ENCODE results near the gene ZBTB4. TPM values are rescaled to one million over a fixed set of nuclear protein-coding genes. Genes with fewer than 3 reads are reported as not detected.
A peak's percentile ranks its signal among the peaks of the same experiment; 100 is the strongest.
"Not testable (repeated sequence)": the region's sequence is repeated elsewhere in the genome, so short reads cannot be mapped to it uniquely, and the experiment has no call there.

ZBTB4 gene
- total RNA-seq, 4 donors from 2014 or later: 22.7 to 116 (median 39.2) TPM

- DNase-seq: no peak
- intact Hi-C loops (cut with DNase I; ENCODE audit: low total_unique reads): no loop called here
- H3K27me3 ChIP-seq: no peaks in the 10 kb centered on the region
- H3K4me3 ChIP-seq: no peak overlapping the region
- no peak for TF ChIP-seq POLR2A (IDR thresholded peaks at IDR 0.05)
- TF ChIP-seq CTCF (IDR thresholded peaks at IDR 0.05): no peak
- no peaks in the 10 kb centered on the region for H3K9me3 ChIP-seq
- H3K36me3 ChIP-seq: no peaks in the 10 kb centered on the region
- H3K4me1 ChIP-seq: peaks cover 0 to 4% of the 10 kb centered on the region in 2 donors
- H3K27ac ChIP-seq: peak overlapping the region; percentile 99 to 100
These were observed 2.9 kb downstream of the ZBTB4 start for GRCh38 chr17:7476494-7476893.

- H3K36me3 ChIP-seq: no peaks in the 10 kb centered on the region
- peak; percentile 59 to 71 for DNase-seq
- peaks cover 0 to 4% of the 10 kb centered on the region in 2 donors for H3K4me1 ChIP-seq
- H3K27me3 ChIP-seq: no peaks in the 10 kb centered on the region
- intact Hi-C loops (cut with DNase I; ENCODE audit: low total_unique reads): no loop called here
- no peak overlapping the region for H3K4me3 ChIP-seq
- H3K27ac ChIP-seq: peak overlapping the region; percentile 99 to 100
- no peaks in the 10 kb centered on the region for H3K9me3 ChIP-seq
- TF ChIP-seq POLR2A (IDR thresholded peaks at IDR 0.05) (peak in 1 of 2 donors; percentile 24), CTCF (IDR thresholded peaks at IDR 0.05) (no peak)
These were observed 3.5 kb downstream of the ZBTB4 start for GRCh38 chr17:7475764-7476422.

GRCh38 chr17:7474767-7475166, 4.7 kb downstream of the ZBTB4 start:
- H3K27me3 ChIP-seq; H3K9me3 ChIP-seq; H3K36me3 ChIP-seq; H3K4me1 ChIP-seq; intact Hi-C loops (cut with DNase I; ENCODE audit: low total_unique reads); H3K4me3 ChIP-seq; DNase-seq: not testable (repeated sequence)
- peak overlapping the region in 1 of 2 donors; percentile 99 for H3K27ac ChIP-seq

GRCh38 chr17:7471729-7472128, 7.7 kb downstream of the ZBTB4 start:
- Histone ChIP-seq H3K27ac (no peak overlapping the region), H3K27me3 (no peaks in the 10 kb centered on the region), H3K9me3 (no peaks in the 10 kb centered on the region), H3K4me1 (peaks cover 6% of the 10 kb centered on the region in 2 donors), H3K4me3 (no peak overlapping the region), H3K36me3 (no peaks in the 10 kb centered on the region)
- no peak for DNase-seq
- TF ChIP-seq CTCF (IDR thresholded peaks at IDR 0.05): no peak
- TF ChIP-seq POLR2A (IDR thresholded peaks at IDR 0.05): no peak
- intact Hi-C loops (cut with DNase I; ENCODE audit: low total_unique reads): no loop called here

- H3K9me3 ChIP-seq; H3K36me3 ChIP-seq; DNase-seq; intact Hi-C loops (cut with DNase I; ENCODE audit: low total_unique reads); H3K27me3 ChIP-seq; H3K4me3 ChIP-seq; H3K27ac ChIP-seq; H3K4me1 ChIP-seq: not testable (repeated sequence)
These were observed 8.9 kb downstream of the ZBTB4 start for GRCh38 chr17:7470457-7470973.

- H3K9me3 ChIP-seq; H3K4me3 ChIP-seq; H3K36me3 ChIP-seq; DNase-seq; H3K4me1 ChIP-seq; intact Hi-C loops (cut with DNase I; ENCODE audit: low total_unique reads); H3K27me3 ChIP-seq: not testable (repeated sequence)
- peak overlapping the region in 1 of 2 donors; percentile 59 for H3K27ac ChIP-seq
These were observed 9.6 kb downstream of the ZBTB4 start for GRCh38 chr17:7469843-7470242.

Data from uterus (tissue), 4 donors.